Esophagus mucosa (tissue), 1 donor: ENCODE measurements around the gene CD9. TPM values are rescaled to one million over a fixed set of nuclear protein-coding genes. Genes with fewer than 3 reads are reported as not detected.
"Not testable (repeated sequence)": the region's sequence is repeated elsewhere in the genome, so short reads cannot be mapped to it uniquely, and the experiment has no call there.

Experiments used
- ATAC-seq: fragments of 200-7000 bp; cut with Tn5 transposase; one replicate; pipeline ENCODE4 v1.9.1; 2020
- total RNA-seq: library from RNA; stranded (reverse); gene quantifications from one replicate; pipeline ENCODE4 v1.2.4, GENCODE V29; 2023
- donor health status: DM: yes; HTN: yes; CAD: no.

The CD9 gene
- total RNA-seq, 1 donor from 2014 or later = 597 TPM

- ATAC-seq = peak; percentile 3
These were observed 19.7 kb upstream of the CD9 start for GRCh38 chr12:6180268-6181051.

GRCh38 chr12:6181166-6181565, 19.0 kb upstream of the CD9 start:
- no peak for ATAC-seq

- no peak for ATAC-seq
These were observed 18.5 kb upstream of the CD9 start for GRCh38 chr12:6181583-6182278.

GRCh38 chr12:6182279-6182898, 17.8 kb upstream of the CD9 start:
- peak; percentile 59 for ATAC-seq

DNA sequence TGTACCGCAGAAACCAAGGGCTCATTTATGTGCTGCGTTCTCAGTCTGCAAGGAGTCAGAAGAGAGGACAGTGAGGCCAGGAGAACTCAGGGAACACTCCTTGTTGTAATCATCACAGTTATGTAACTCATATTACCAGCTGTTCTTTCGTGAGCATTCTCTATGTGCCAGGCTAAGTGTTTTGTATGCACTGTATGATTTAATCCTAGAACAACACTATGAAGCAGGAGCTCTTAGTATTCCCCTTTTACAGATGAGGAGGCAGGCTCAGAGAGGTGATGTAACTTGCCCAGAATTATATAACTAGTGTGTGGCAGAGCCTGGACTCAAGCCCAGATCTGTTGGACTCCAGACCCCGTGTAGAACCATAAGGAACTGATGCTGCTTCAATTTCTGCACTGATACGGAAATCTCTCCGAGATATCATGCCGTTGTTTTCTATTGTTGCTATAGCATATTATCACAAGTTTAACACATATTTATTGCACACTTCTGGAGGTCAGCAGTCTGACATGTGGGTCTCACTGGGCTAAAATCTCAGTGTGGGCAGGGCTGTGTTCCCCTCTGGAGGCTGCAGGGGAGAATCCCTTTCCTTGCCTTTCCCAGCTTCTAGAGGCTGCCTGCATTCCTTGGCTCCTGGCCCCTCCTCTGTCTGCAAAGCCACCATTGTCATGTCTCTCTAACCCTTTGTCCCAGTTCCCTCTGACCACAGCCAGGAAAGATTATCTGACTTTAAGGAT, 16.3 kb upstream of the CD9 start:
- peak; percentile 76 for ATAC-seq

GRCh38 chr12:6185961-6186827, 14.0 kb upstream of the CD9 start:
- ATAC-seq = no peak

DNA sequence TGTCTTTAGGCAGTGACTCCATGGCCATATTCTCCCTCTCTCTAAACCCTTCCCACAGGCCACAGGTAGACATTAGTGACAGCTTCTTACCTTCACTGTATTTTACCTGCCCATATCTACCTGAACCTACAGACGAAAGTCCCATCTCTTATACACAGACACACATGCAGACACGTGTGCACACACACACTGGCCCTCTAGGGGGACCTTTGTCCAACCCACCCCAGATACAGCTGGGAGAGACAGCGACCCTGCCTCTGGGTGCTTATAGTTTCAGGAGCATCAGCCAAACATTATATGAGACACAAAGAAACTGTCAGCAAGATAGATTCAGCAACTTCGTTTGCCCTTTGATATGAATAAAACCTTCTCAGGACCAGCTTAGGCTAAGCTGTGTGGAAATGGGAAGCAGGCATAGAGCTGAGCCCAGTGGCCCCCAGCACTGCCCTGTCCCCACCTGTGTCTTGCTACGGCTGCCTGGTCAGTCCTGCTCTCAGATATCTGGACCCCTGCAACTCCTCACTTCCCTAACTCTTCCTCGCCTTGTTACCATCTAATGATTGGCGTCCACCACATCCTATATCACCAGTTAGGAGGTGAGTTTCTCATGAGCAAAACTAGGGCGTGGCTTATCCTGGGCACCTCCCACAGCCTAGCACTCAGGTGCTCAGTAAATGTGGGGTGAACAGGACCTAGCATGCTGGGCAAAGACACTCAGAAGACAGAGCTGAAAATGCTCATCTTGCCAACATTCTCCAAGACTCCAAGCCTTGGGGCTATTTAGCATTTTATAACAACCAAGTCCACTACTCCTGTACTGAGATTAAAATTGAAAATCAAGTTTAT, 12.0 kb upstream of the CD9 start:
- peak; percentile 64 for ATAC-seq

- ATAC-seq = peak; percentile 33
These were observed 11.2 kb upstream of the CD9 start for GRCh38 chr12:6189028-6189427.

DNA sequence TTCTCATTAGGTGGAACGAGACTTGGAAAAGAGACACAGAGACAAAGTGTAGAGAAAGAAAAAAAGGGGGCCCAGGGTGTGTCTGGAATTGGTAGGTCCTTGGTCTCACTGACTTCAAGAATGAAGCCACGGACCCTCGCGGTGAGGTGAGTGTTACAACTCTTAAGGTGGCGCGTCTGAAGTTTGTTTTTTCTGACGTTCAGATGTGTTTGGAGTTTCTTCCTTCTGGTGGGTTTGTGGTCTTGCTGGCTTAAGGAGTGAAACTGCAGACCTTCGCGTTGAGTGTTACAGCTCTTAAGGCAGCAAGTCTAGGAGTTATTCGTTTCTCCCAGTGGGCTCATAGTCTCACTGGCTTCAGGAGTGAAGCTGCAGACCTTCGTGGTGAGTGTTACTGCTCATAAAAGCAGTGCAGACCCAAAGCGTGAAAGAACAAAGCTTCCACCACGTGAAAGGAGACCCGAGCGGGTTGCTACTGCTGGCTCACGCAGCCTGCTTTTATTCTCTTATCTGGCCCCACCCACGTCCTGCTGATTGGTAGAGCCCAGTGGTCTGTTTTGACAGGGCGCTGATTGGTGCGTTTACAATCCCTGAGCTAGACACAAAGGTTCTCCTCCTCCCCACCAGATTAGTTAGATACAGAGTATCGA, 10.1 kb upstream of the CD9 start:
- not testable (repeated sequence) for ATAC-seq

DNA sequence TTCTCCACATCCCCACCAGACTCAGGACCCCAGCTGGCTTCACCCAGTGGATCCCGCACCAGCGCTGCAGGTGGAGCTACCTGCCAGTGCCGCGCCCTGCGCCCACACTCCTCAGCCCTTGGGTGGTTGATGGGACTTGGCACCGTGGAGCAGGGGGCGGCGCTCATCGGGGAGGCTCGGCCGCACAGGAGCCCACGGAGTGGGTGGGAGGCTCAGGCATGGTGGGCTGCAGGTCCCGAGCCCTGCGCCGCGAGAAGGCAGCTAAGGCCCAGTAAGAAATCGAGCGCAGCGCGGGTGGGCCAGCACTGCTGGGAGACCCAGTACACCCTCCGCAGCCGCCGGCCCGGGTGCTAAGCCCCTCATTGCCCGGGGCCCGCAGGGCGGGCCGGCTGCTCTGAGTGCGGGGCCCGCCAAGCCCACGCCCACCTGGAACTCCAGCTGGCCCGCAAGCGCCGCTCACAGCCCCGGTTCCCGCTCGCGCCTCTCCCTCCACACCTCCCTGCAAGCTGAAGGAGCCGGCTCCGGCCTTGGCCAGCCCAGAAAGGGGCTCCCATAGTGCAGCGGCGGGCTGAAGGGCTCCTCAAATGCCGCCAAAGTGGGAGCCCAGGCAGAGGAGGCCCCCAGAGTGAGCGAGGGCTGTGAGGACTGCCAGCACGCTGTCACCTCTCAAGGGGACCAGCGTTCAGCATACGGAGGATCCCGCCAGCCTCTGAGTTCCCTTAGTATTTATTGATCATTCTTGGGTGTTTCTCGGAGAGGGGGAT, 9.3 kb upstream of the CD9 start:
- ATAC-seq = not testable (repeated sequence)

DNA sequence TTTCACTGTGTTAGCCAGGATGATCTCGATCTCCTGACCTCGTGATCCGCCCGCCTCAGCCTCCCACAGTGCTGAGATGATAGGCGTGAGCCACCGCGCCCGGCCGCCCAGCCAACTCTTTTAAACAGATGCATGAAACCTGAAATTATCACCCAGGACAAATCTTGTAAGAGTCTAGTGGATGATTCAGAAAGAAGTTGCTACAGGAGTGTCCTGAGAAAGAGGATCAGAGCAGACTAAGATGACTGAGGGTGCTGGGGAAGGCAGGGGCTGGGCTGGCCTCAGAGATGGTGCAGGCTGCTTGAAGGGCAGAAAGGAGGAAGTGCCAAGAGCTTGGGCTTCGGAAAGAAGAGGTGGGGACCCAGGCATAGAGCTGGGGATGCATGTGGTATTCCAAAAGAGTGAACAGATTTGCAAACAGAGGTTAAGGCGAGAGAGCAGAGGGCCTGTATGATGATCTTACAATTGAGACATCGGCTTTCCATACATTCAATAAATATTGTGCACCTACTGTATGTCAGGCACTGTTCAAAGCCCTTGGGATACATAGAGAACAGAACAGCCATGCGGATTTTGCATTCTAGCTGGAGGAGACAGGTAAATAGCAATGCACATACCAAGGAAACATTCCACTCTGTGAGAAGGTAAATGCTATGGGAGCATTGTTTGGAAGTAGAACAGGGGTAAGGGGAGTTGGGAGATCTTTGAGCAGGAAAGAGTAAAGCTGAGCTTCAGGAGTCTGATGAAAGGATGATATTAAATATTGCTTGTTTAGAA, 7.4 kb upstream of the CD9 start:
- ATAC-seq = no peak

DNA sequence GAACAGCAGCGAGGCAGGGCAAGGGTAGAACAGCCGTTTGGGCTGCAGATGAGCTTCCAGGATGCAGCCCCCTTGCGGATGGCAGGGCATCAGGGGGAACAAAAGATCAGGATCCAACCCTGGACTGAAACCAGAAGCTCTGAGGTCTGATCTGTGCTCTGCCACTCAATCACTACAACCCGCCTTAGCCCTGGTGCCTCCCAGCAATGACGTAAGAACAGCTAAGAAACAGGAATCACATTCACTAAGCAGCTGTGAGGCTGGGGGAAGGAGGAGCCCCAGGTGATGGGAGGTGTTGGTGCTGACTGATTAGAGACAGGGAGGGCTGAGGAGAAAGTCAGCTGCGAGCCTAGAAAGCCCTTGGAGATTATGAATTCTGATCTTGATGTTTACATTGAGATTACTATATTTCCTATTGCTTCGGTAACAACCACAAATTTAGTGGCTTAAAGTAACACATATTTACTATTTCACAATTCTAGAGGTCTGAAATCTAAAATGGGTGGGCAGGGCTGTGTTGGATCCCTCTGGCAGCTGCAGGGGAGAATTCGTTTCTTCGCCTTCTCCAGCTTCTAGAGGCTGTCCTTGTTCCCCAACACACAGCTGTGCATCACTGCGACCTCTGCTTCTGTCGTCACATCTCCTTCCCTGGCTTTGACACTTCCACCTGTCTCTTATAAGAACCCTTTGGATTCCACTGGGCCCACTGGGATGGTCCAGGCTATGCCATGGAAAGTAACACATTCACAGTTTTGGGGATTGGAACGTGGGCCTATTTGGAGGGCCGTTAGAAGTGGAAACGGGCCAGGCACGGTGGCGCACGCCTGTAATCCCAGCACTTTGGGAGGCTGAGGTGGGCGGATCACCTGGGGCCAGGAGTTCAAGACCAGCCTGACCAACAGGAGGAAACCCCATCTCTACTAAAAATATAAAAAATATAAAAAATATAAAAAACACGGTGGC, 6.1 kb upstream of the CD9 start:
- peak; percentile 68 for ATAC-seq

GRCh38 chr12:6195665-6196535, 4.3 kb upstream of the CD9 start:
- ATAC-seq = peak; percentile 66

GRCh38 chr12:6198051-6198450, 2.1 kb upstream of the CD9 start:
- peak; percentile 11 for ATAC-seq

DNA sequence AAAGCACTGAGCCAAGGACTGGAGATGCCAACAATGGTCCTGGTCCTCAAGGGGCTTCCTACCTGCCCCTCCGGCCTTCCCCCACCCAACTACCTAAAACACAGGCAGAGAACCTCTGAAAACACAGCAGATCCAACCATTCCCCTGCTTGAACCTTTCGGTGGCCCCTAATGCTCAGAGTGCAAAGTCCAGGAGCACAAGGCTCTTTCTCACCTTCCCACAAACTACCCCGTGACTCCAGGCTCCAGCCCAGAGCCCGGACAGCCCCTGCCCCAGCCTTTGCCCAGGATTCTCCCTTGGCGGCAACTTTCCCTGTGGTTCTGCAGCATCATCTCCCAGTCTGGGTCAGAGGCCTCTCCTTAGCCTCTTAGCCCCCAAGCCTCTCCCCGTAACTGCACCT, 1.6 kb upstream of the CD9 start:
- ATAC-seq = no peak

GRCh38 chr12:6198985-6199530, 1.1 kb upstream of the CD9 start:
- no peak for ATAC-seq
